AG10803 (cell line): ENCODE results near the gene KAZALD1.
A peak's percentile ranks its signal among the peaks of the same experiment; 100 is the strongest.

Experiments used
- DNase-seq: peaks from one replicate; pipeline ENCODE4 v3.0.0; 2010; ENCODE audit warnings: low read depth
- H3K4me3 ChIP-seq: 2 replicates; pipeline ENCODE4 v1.5.1; 2011; ENCODE audit warnings: mild to moderate bottlenecking, low read length, control low read depth
- TF ChIP-seq, protein P1 (sequence below): conservative IDR thresholded peaks from 2 replicates; pipeline ENCODE4 v1.5.1; 2011; ENCODE audit warnings: mild to moderate bottlenecking, low read length, control low read depth, inconsistent platforms

Gene KAZALD1

DNA sequence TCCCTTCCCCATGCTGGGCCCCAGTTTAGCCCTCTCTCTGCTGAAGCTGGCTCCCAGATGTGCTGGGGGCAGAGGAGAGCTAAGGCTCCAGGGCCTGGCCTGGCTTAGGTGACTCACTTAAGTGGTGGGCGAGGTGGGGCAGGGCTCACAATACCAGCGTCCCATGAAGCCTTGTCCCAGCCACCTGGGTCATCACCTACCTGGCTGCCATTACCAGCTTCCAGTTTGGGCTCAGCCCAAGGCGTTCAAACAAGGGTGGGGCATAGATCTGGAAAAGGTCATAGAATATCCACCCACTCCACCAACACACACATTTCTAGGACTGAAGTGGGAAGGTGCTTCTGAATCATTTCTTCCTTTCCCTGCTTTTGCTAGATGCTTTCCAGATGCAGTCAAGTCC is 8.3 kb downstream of the KAZALD1 start:
- no peak for DNase-seq
- H3K4me3 ChIP-seq, result no peak overlapping the region
- TF ChIP-seq, protein P1, sequence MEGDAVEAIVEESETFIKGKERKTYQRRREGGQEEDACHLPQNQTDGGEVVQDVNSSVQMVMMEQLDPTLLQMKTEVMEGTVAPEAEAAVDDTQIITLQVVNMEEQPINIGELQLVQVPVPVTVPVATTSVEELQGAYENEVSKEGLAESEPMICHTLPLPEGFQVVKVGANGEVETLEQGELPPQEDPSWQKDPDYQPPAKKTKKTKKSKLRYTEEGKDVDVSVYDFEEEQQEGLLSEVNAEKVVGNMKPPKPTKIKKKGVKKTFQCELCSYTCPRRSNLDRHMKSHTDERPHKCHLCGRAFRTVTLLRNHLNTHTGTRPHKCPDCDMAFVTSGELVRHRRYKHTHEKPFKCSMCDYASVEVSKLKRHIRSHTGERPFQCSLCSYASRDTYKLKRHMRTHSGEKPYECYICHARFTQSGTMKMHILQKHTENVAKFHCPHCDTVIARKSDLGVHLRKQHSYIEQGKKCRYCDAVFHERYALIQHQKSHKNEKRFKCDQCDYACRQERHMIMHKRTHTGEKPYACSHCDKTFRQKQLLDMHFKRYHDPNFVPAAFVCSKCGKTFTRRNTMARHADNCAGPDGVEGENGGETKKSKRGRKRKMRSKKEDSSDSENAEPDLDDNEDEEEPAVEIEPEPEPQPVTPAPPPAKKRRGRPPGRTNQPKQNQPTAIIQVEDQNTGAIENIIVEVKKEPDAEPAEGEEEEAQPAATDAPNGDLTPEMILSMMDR, result no peak

DNA sequence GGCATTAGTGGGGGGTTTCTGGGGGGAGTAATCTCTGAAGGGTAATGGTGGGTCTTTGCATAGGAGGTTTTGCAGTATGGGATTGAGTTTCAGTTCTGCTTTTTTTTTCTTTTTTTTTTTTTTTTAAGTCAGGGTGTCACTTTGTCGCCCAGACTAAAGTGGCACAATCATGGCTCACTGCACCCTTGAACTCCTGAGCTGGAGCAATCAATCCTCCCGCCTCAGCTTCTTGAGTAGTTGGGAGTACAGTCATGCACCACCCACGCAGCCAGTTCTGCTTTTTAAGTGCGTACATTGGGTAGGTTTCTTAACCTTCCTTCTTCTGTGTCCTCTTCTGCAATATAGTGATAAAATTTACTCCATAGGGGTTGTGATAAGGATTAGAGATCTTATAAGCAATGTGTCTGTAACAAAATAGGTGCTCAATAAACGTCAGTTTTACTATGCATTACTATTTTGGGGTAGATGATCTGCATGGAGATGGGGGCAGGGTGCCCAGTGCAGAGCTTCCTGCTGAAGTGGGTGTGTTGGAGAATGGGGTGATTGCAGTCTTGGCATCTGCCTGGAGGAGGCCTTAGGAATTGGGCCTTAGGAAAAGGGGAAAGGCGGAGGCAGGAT is 9.6 kb downstream of the KAZALD1 start:
- H3K4me3 ChIP-seq, result no peak overlapping the region
- TF ChIP-seq, protein P1, result no peak
- DNase-seq, result no peak

DNA sequence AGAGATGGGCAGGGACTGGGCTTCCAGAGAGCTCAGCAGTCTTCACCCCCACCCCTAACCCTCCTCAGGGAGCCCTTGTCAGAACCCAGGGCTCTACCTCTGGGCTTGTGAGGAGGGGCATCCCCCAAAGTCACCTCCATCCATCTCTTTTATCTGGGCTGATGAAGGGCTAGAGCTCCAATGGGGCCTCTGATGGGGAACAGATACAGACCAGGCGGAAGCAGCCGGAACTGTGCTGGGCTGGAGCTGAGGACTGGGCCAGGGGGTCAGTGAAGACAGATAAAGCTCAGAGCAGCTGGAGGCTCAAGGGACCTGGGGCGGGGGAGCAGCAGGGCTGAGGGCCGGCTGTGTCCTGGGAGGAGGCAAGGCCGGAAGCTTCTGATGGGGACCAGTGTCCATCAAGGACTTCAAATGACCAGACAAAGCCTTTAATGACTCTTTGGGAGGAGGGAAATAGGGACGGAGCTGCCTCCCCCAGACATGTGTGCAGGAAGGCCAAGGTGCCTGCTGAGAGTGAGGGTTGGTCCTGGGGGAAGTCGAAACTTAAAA is 10.2 kb downstream of the KAZALD1 start:
- no peak for DNase-seq
- TF ChIP-seq, protein P1, result no peak
- H3K4me3 ChIP-seq, result no peak overlapping the region

DNA sequence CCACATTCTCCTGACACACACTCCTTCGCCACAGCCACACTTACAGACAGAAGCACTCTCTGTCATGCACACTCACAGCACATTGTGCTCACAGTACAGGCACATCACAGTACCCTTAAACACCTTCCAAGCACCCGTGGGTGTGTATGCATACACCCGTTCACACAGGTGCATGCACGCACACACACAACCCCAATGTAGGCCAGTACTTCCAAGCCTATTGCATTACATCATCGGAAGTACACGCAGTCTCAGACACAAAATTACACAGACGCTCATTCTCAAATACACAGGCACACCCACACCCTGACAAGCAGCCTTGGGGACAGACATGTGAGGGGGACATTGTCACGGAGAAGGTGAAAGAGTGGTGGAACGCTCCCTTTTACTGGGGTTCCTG is 11.1 kb downstream of the KAZALD1 start:
- no peak for DNase-seq
- no peak overlapping the region for H3K4me3 ChIP-seq
- TF ChIP-seq, protein P1, result no peak

DNA sequence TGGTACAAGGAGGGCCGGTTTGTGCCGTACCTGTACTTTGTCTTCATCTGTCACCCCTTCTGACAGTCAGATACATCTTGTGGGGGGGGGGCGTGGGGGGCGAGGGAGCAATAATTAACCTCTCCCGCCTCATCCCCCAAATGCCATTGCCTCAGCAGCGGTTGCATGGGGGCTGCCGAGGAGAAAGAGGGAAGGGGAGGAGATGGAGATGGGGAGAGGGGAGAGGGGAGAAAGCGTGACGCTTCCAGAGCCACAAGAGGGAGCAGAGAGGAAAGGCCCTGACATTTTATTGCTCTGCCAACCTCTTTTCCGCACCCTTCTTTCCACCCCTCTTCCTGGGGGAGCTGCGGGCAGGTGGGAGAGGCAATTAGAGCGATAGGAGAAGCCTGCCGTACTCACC is 11.8 kb downstream of the KAZALD1 start:
- no peak for DNase-seq
- H3K4me3 ChIP-seq, result no peak overlapping the region
- TF ChIP-seq, protein P1, result peak; percentile 12; the same call in 1 of the 2 replicates

DNA sequence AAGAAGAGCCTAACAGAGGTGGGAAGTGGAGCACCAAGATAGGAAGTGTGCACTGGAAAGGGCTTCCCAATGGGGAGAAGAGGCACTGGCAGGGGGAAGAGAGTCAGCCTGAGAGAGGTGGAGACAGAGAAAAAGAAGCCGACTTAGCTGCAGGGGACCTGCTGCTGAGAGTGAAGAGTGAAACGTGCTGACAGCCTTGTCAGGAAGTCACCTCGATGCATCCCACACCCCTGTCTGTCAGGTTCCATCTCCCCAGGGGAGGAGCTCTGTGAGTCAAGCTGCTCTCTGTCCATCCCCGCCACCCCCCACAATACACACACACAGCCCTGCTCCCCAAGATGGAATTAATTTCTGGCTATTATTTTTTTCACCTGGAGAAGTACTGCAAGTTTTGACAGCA is 14.0 kb downstream of the KAZALD1 start:
- no peak overlapping the region for H3K4me3 ChIP-seq
- TF ChIP-seq, protein P1, result no peak
- no peak for DNase-seq

DNA sequence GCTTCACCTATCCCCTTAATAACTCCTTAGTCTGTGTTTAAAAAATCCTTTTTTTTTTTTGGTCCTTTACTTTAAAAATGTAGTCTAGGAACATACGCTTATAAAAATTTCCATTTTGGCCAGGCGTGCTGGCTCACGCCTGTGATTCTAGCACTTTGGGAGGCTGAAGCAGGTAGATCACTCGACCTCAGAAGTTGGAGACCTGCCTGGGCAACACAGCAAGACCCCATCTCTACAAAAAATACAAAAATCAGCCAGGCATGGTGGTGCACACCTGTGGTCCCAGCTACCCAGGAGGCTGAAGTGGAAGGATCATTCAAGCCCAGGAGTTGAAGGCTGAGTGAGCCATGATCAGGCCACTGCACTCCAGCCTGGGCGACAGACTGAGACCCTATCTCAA is 14.8 kb downstream of the KAZALD1 start:
- H3K4me3 ChIP-seq, result no peak overlapping the region
- DNase-seq, result no peak
- TF ChIP-seq, protein P1, result no peak
